HG02642 (cell line): Measurements from ENCODE around the gene NR3C2.
A peak's percentile ranks its signal among the peaks of the same experiment; 100 is the strongest.
"Not testable (repeated sequence)": the region's sequence is repeated elsewhere in the genome, so short reads cannot be mapped to it uniquely, and the experiment has no call there.

Experiments used
- ATAC-seq: cut with Tn5 transposase; IDR thresholded peaks from one replicate; pipeline ENCODE4 v1.9.1; 2021; ENCODE audit warnings: mild to moderate bottlenecking; ENCODE audit not compliant: unreplicated experiment, poor library complexity

The NR3C2 gene

GRCh38 chr4:148187454-148188222 lies 254.6 kb downstream of the NR3C2 start:
- ATAC-seq = not testable (repeated sequence)

DNA sequence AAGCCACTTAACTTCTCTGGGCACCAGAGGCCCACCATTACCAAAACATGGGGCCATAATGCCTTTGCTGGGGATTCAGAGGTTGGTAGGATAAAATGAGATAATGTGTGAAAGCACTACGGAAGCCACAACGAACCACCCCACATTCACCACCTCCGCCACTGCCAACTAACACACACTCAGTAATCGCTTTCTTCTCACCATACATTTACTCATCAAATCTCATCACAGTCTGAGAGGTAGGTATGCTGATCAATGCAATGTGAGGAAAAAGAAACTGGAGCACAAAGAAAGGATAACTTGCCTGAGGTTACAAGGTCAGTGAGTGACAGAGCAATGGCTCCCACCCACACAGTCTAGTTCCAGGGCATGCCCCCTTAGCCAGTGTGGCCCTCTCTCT lies 257.3 kb downstream of the NR3C2 start:
- no peak for ATAC-seq

DNA sequence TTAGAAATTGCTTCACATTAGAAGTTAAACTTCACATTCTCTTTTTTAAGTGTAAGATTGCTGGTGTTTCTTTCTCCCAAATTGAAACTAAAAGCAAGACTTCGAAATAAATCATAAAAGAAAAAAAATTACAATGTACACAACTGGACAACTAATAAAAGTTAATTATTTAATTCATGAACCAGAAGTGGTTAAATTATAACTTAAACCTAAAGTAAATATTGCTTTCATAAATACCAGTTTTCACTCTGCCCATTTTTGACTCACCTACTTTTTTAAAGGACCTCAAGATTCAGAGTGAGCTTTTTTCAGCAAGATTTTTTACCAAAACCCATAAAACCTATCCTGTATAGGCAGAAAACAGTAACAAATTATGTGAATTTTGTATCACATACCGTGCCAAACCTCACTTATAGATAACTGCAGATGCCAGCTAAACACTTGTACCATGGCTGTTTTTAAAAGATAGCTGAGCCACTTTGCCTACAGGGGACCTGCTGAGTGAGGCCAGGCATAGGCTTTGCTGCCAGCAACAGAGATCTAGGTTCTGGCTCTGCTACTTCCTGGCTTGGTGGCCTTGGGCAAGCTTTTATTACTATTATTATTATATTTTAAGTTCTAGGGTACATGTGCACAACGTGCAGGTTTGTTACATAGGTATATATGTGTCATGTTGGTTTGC lies 259.8 kb downstream of the NR3C2 start:
- ATAC-seq = no peak

GRCh38 chr4:148173397-148174017 lies 268.7 kb downstream of the NR3C2 start:
- no peak for ATAC-seq

DNA sequence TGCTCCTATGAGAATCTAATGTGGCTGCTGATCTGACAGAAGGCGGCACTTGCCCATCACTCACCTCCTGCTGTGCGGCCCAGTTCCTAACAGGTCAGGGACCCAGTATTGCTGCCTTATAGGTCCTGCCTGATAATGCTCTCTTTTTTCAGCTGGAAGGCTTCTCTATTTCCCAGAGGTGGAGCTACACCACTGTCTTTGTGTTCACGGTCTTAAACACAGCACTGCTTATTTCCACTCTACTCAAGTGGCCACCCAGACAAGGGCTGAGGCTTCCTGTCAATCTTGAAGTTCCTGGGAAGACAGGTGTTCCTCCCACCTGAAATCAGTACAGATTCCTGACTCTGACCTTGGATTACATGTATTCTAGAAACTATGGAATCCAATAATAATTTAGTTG lies 270.6 kb downstream of the NR3C2 start:
- ATAC-seq = no peak

- ATAC-seq = peak; percentile 41
Measured at GRCh38 chr4:148170408-148171365, 271.5 kb downstream of the NR3C2 start.

GRCh38 chr4:148166132-148166591 lies 276.1 kb downstream of the NR3C2 start:
- ATAC-seq = no peak

DNA sequence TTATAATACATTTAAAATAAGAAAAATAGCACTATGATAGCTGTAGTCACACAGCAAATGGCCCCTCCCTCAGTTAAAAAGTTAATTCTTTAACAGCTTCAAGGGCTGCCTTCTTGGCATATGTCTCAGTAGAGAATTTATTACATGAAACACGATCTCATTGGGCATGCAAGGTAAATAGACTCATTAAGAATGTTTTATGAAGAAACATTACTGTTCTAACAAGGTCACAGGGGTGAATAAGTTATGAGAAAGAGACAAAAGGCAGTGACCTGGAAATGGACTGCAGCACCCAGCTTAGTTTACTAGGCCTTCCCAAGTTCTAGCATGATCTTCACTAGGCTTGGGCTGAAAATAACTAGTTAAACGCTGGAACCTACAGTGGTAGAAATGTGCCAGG lies 277.7 kb downstream of the NR3C2 start:
- ATAC-seq = no peak

DNA sequence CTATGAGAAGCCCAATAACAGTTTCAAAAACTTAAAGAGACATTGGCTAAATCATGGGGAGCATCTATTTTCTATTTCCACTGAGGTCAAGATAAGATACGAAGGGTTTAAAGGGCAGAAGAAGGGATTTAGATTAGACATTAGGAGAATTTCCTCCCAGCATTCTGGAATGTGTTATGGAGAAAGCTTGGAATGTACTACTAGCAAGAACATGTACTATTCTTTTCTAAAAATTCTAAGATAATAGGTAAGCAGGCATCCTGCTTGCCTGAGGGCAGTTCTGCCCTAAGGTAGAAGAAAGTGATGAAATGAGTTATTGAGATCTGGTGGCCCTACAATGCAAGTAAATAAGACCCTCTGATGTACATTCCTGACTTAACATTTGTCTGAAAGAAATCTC lies 279.2 kb downstream of the NR3C2 start:
- no peak for ATAC-seq

DNA sequence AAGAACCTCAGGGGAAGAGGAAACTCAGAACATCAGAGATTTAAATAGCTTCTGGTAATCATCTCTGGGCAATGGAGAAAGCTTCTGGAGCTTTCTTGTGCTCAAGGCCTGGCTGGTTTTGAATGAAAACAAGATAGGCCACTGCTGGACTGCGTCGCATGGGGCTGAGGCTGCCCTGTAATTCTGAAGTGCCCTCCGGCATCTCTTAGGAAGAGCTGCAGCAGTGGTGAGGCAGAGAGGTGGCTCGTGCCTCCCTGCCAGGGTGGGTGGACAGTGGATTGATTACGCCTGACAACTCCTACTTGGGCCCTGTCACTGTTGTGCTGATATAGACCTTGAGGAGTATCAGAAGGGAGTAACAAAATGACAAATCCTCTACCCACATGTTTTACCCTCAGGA lies 279.7 kb downstream of the NR3C2 start:
- no peak for ATAC-seq

DNA sequence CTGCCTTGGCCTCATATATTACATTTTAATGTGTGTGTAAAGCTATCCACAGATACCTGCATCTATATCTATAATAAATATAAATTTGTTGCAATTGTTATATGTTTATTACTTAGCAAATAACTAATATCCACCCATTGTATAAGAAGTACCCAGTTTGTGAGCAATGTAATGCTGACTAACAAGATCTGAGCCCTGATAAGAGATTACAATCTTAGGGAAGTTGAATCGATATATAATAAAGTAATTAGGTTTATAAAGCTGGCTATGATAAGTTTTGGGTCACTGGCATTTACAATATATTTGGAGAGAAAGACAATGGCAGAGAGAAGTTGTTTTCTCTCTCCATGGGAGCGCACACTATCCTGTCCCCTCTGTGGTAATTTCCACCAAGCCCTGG lies 280.6 kb downstream of the NR3C2 start:
- no peak for ATAC-seq

- ATAC-seq = no peak
Measured at GRCh38 chr4:148159793-148160192, 282.4 kb downstream of the NR3C2 start.

DNA sequence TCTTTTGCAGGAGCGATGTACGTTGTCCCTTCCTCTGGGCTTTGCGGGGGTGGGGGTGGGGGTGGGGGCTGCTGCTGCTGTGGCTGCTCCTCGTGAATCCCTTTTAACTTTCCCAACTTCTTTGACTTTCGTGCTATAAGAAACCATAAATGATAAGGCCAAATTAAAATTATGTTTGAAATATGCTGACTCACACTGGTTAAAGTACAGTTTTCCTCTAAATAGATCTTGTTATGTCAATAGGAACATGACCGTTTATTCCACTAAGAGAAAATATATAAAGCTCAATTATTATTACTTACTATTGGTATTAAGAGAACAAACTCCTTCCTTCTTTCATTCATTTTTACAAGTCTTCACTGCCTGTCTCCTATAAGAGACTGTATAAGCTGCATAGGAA lies 287.4 kb downstream of the NR3C2 start:
- no peak for ATAC-seq

- no peak for ATAC-seq
Measured at GRCh38 chr4:148152868-148153625, 289.2 kb downstream of the NR3C2 start.

DNA sequence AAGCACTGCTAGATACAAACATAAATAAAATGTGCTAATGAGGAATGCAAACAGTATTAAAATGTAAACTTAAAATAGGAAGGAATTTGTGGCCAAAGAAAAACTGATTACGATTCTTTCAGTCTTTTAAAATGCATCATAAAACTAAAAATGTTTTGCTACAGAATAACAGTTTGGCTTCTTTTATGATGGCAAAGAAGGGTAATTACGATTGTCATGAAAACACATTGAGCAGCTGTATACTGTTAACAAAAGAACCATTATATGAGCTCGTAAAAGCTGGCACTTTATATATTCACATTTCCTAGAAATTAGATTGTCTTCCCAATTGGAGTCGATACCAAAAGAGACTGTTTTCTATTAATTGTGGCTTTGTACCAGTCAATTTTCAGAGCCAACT lies 290.4 kb downstream of the NR3C2 start:
- no peak for ATAC-seq

DNA sequence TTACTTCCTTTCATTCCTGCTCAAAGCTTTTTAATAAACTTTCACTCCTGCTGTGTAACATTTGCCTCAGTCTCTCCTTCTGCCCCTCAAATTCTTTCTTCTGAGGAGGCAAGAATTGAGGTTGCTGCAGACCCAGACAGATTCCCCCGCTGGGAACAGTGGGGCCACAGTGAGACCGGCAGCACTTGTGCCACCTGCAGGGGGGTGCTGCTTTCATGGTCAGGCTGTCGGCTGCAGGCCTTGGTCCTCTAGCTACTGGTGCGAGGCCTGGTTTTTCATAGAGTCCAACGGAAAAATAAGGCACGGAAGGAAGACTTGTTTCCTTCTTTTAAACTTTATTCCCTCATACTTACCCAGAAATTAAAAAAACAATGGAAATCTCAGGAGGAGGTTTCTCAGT lies 296.7 kb downstream of the NR3C2 start:
- no peak for ATAC-seq

DNA sequence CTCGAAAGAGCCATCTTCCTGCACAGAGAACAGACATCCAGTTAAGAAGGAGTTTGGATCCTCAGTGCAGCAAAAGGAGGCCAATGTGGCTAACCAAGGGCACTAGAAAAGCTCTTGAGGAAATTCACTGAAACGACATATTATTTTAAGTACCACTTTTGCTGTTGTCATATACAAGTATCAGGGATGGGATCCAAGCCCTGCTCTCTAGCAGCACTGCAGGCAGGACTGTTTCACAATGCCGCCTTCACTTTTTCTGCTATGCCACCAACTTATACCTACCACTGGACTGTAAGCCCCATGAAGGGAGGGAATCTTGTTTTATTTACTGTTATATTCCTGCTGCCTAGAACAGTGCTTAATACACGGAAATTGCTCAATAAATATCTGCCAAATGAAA lies 299.0 kb downstream of the NR3C2 start:
- no peak for ATAC-seq

DNA sequence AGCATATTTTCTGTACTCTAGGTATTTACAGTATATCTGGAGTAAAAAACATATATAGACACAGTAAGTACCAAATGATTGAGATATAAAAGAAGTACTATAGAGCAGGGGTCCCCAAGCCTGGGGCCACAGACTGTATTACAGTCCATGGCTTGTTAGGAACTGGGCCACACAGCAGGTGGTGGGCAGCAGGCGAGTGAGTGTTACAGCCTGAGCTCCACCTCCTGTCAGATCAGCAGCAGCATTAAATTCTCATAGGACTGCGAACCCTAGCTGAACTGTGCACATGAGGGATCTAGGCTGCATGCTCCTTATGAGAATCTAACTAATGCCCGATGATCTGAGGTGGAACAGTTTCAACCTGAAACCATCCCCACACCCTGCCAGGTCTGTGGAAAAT lies 300.7 kb downstream of the NR3C2 start:
- ATAC-seq = no peak

DNA sequence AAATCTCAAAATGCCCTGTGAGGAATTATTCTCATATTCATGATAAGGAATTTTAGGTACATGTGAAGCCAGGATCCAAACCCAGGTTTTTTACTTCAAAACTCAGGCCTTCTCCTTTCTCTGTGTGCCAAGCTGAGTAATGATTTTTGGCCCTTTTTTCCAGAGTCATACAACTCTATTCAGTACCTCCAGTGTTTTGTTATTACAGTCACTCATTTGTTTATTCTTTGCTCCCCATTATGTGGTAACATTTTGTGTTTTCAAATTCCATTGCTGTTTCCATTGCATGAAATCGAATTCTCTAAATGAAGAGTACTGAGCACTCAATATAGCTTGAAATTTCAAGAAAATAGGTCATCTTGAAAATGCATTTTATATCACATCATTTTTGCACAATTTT lies 315.4 kb downstream of the NR3C2 start:
- no peak for ATAC-seq

DNA sequence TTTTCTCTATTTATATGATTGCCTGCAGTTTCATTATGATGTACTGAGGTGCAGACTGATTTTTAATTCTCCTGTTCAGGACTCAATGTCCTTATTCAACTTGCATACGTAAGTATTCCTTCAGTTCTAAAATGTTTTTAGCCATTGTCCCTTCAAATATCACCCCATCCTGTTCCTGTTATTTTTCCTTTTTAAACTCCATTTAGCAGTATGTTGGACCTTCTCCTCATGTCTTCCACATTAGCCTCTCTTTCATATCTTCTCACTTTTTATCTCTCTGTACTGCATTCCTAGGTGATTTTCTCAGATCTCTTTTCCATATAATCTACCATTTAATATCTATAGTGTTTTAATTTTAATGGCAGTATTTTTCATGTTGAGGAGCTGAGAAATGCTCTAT lies 317.7 kb downstream of the NR3C2 start:
- ATAC-seq = no peak
